ENCODE measurements around the gene AKT2. TPM values are rescaled to one million over a fixed set of nuclear protein-coding genes. Genes with fewer than 3 reads are reported as not detected.

AKT2 gene
- total and polyA plus RNA-seq, 2 of the 8 experiments (the other 6 are each of a cell fraction or from before 2014, with no cell fraction given) = 151 to 183 TPM

DNA sequence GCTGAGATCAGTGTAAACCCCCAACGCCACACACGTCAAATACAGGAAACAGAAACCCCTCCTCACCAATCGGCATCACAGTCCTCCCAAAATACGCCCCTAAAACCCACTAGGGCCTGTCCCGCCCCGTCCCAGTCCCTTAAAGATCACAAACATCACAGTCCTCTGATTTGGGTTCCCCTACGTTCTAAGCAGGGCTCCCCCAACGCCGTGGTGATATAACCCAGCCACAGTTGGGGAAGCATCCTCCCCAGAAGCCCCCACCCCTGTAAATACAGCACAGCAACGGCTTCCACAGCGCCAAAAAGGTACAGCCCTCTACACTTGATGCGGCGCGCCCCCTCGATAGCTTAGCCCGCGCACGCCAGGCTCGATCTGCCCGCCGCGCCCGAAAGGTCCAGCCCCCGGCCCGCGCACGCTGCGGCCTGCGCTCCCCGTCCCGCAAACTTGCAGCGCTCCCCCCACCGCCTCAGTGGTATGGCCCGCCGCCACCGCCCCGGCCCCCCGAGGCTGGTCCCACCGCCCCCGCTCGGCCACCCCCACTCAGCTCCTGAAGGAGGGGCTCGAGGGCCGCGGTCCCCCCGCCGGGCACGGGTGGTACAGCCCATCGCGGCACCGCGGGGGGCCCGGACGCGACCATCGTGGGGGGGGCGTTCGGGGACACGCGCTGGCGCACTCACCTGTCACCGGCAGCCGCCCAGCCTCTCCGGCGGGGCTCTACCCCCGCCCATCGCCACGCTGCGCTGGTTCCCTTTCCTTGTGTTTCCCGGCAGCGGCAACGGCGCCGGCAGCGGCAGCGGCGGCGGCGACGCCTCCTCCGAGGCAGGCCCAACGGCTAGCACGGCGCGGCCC, at the start of gene AKT2 (continued):
- TF ChIP-seq CBX5 (IDR thresholded peaks at IDR 0.05; ENCODE audit: low read depth, low read length) (no peak), SIX5 (IDR thresholded peaks at IDR 0.05; ENCODE audit: low read depth, low read length) (0 out of 2 replicates have a peak, but pooled peaks have one; percentile 13), NANOG (IDR thresholded peaks at IDR 0.05; ENCODE audit: insufficient read depth, low read depth, low read length, poor library complexity, severe bottlenecking) (no peak), TBP (IDR thresholded peaks at IDR 0.05; ENCODE audit: low read depth, low read length) (no peak; the same call in 1 of the 2 replicates), HDAC6 (IDR thresholded peaks at IDR 0.05; ENCODE audit: low read depth, low read length) (no peak), SRF (IDR thresholded peaks at IDR 0.05; ENCODE audit: low read depth, low read length) (no peak), SIRT6 (IDR thresholded peaks at IDR 0.05; ENCODE audit: low read length) (no peak), POU5F1 (IDR thresholded peaks at IDR 0.05; ENCODE audit: low read depth, low read length) (no peak), CBX8 (IDR thresholded peaks at IDR 0.05; ENCODE audit: borderline replicate concordance, low read depth, low read length) (no peak)
- TF ChIP-seq, protein P1, sequence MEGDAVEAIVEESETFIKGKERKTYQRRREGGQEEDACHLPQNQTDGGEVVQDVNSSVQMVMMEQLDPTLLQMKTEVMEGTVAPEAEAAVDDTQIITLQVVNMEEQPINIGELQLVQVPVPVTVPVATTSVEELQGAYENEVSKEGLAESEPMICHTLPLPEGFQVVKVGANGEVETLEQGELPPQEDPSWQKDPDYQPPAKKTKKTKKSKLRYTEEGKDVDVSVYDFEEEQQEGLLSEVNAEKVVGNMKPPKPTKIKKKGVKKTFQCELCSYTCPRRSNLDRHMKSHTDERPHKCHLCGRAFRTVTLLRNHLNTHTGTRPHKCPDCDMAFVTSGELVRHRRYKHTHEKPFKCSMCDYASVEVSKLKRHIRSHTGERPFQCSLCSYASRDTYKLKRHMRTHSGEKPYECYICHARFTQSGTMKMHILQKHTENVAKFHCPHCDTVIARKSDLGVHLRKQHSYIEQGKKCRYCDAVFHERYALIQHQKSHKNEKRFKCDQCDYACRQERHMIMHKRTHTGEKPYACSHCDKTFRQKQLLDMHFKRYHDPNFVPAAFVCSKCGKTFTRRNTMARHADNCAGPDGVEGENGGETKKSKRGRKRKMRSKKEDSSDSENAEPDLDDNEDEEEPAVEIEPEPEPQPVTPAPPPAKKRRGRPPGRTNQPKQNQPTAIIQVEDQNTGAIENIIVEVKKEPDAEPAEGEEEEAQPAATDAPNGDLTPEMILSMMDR (IDR thresholded peaks at IDR 0.05; ENCODE audit: control extremely low read depth in 1 of 3, insufficient read depth in 1 of 3, low read depth in 1 of 3, low read length in 3 of 3) = no peak

Measured in H1 (cell line).